Embryonic facial prominence (tissue), 1 donor: Measurements from ENCODE around the gene BTBD17.
"Not testable (repeated sequence)": the region's sequence is repeated elsewhere in the genome, so short reads cannot be mapped to it uniquely, and the experiment has no call there.

Experiments used
- DNase-seq: peaks from one replicate; pipeline ENCODE4 v3.0.0-alpha.2; 2016; ENCODE audit errors: extremely low spot score

BTBD17 gene

GRCh38 chr17:74361230-74362068 is at the start of gene BTBD17:
TSS of gene BTBD17 (minus strand) at chr17:74361868. CDS start at chr17:74361819, 49 bp downstream.
- DNase-seq: no peak

- no peak for DNase-seq
These were observed 48.4 kb upstream of the BTBD17 start for GRCh38 chr17:74410001-74410443.

GRCh38 chr17:74408815-74409214 is 47.1 kb upstream of the BTBD17 start:
- DNase-seq: no peak

- no peak for DNase-seq
These were observed 46.6 kb upstream of the BTBD17 start for GRCh38 chr17:74408262-74408661.

GRCh38 chr17:74407384-74407783 is 45.7 kb upstream of the BTBD17 start:
- no peak for DNase-seq

DNA sequence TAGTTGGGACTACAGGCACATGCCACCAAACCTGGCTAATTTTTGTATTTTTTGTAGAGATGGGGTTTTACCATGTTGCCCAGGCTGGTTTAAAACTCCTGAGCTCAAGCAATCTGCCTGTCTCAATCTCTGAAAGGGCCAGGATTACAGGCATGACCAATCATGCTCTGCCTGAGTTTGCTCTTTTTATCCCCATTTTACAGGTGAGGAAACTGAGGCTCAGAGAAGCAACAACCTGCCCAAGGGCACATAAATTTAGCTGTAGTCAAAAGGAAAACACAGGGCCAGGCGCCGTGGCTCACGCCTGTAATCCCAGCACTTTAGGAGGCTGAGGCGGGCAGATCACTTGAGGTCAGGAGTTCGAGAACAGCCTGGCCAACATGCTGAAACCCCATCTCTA is 43.6 kb upstream of the BTBD17 start:
- DNase-seq: not testable (repeated sequence)

DNA sequence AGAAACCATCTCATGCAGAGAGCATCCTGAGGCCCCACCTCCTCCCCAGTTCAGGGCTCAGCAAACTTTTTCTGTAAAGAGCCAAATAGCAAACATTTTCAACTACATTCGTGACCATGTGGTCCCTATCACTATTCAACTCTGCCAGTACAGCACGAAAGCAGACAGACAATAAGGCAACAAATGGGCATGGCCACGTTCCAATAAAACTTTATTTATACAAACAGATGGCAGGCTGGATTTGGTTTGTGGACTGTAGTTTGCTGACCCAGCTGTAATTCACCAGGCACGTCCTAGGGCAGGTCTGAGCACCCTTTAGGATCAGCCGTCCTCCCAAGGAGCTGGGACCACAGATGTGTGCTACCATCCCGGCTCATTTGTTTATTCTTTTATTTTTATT is 43.1 kb upstream of the BTBD17 start:
- DNase-seq: no peak

DNA sequence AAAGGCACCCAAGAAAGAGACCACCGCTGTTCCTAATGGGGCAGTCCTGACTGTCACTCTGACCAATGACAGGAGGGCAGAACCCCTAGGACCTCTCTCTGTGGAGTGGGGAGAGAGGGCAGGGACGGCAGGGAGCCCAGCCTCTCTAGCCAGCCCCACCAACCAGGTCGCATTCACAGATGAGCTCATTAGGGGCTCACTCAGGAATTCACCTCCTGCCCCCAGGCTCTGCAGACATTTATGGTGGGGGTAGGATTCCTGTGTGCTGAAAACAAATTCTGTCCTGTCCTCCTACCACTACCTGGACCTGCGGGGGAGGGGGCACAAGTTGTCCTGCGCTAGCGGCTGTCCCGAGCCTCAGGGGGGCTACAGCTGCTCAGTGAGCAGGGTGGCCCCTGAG is 42.5 kb upstream of the BTBD17 start:
- no peak for DNase-seq

DNA sequence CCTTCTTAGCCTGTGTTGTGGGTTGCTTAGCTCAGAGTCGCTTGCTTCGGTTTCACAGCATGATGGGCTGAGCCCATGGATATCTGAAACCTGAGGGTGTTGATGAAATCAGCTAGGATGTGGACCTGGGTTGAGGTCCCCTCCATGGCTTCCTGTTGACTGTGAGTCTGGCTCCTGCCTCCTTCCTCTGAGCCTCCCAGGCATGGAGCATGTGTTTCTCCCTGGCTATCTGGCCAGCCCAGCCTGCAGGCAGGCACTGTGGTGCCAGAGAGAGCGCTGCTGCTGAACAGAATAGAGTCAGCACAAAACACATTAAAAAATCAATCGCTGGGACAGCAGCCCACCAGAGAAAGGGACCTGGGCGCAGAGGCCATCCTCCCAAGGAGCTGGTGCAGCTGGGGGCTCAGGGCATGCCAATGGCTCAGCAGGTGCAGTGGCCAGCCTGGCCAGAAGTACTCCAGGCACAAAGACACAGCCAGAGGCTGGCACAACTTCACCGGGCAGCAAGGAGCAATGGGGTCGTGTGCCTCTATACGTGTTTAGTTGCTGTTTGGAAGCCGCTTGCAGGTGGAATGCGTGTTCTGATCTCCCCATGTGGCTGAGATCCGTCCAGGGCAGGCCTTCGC is 42.0 kb upstream of the BTBD17 start:
- no peak for DNase-seq

- DNase-seq: no peak
These were observed 40.4 kb upstream of the BTBD17 start for GRCh38 chr17:74402048-74402447.

- DNase-seq: no peak
These were observed 34.9 kb upstream of the BTBD17 start for GRCh38 chr17:74396567-74396966.

GRCh38 chr17:74394977-74395376 is 33.3 kb upstream of the BTBD17 start:
- no peak for DNase-seq

GRCh38 chr17:74394275-74394950 is 32.7 kb upstream of the BTBD17 start:
- DNase-seq: no peak

DNA sequence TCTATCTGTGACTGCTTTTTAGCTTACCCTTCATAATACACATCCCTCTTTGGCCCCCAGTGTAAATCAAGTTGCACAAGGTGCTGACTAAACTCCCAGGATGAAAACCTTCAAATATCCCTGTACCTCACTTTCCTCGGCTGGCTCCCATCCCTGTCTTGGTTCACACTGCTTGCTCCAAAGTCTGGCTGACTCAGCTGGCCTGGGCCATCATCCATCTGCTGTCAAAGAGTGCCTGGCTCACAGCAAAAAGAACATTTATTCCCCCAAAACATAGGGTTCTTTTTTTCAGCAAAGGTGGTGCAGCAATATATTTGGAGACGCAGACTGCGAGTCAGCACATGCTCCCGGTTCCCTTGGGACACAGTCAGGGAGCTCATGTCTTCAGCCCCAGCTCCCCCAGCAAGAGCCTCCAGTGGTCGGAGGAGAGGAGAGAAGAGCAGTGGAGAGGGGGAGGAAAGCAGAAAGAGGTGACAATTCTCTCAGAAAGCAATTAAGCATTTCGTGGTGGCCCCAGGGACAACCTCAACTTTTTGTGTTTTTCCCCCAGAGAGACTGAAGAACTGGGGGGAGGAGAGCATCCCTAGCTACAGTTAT is 31.8 kb upstream of the BTBD17 start:
- no peak for DNase-seq

DNA sequence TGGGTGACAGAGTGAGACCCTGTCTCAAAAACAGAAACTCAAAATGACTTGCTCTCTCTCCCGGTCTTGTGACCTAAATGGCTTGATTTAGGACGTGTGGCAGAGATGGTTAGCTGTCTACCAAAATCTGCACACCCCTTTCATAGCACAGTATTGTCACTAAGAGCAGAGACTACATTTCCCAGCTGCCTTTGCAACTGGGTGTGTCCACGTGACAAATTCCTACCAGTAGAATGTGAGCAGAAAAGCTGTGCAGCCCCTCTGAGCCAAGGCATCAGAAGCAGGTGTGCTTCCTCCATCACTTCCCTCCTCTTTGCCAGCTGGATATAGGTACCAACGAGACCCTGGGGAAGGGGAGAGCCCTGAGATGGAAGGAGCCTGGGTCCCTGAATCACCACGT is 31.2 kb upstream of the BTBD17 start:
- no peak for DNase-seq

- DNase-seq: no peak
These were observed 30.1 kb upstream of the BTBD17 start for GRCh38 chr17:74391771-74392170.

DNA sequence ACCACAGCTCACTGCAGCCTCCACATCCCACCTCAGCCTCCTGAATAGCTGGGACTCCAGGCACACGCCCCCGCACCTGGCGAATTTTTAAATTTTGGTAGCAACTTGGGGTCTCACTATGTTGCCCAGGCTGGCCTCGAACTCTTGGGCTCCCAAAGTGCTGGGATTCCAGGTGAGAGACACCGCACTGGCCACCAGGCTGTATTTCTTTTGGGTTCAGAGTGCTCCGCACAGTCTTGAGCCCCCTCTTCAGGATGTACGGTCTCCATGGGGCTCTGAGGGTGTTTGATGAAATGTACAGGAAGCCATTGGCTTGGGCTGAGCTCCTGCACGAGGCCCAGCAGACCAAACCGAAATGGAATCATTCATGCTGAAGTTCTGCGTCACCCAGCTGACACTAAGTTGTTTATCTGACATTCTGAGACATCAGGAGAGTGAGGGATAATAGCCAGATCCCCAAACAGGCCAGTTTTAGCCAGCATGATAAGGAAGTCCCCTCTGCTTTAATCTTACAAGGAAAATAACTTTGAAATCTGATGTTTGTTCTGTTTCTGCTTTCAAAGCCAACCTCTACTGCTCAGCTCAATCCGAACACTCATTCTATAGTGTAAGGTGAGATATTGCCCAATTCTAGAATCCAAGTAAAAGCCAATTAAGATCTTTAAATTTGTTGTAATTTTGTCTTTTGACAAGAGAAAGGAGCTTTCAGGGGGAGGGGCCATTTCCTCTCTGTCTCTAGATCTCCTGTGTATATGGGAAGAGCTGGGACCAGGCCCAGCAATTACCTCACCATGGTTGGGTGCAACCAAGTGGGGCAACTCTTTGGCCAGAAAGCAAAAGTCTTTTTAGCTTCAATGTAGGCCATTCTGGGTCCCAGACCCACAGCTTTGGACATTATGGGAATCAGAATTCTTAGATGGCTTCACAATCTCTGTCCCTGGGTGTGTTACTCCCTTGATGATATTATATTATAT is 29.3 kb upstream of the BTBD17 start:
- DNase-seq: no peak

DNA sequence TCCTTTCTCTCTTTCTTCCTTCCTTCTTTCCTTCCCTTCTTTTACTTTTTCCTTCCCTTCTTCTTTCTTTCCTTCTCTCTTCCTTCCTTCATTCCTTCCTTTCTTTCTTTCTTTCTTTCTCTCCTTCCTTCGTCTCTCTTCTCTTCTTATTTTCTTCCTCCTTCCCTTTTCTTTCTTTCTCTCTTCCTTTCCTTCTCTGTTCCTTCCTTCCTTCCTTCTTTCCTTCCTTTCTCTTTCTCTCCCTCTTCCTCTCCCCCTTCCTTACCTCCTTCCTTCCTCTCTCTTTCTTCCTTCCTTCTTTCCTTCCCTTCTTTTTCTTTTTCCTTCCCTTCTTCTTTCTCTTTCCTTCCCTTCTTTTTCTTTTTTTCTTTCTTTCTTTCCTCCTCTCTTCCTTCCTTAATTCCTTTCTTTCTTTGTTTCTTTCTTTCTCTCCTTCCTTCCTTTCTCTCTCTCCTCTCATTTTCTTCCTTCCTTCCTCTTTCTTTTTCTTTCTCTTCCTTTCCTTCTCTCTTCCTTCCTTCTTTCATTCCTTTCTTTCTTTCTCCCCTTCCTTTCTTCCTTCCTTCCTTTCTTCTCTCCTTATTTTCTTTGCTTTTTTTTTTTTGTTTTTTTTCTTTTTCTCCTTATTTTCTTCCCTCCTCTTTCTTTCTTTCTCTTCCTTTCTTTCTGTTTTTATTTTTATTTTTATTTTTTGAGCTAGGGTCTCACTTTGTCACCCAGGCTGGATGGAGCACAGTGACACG is 28.4 kb upstream of the BTBD17 start:
- no peak for DNase-seq

DNA sequence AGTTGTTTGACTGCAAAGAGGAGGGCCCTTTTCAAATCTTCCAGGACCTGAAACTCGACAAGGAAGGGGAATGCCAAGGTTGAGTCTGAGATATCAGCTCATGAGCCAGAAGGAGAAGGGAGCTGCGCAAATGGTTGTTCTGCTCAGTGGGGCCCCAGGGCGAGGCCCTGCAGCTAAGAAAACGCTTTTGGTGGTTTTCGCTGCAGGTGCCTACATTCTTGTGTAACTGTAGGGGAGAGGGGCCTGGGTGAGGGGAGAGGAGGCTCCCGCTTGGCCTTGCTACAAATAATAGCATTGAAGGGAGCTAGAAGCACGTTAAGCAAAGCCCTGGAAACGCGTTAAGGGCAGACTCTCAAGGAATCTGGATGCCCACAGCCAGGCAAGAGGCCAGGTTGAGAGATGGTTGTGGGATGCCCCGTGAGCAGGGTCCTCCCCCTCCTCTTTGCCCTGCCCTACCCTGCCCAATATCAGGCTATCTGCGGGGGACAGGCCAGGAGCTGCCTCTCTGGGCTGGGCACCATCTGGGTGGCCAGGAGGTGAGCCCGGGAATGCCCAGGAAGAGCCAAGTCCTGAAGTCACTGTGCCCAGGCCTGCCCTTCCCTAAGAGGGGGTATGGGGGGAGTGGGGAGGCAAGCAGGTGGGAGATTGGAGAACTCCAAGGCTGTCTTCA is 27.6 kb upstream of the BTBD17 start:
- DNase-seq: no peak
